HCT116 (cell line): Measurements from ENCODE around the gene CHST4. TPM values are rescaled to one million over a fixed set of nuclear protein-coding genes. Genes with fewer than 3 reads are reported as not detected.

Experiments
- ATAC-seq: fragments of 200-7000 bp; cut with Tn5 transposase; 2 replicates; pipeline ENCODE4 v1.9.1; 2020; ENCODE audit warnings: mild to moderate bottlenecking, moderate library complexity
- BruUV-seq: library from RNA; stranded (reverse); fragments of 400-500 nt; replicated peaks from 2 replicates; lab custom pipeline; 2021; lab: Mats Ljungman, UMichigan
- CTCF ChIA-PET: fragments of 300-600 bp; sonication (Branson Sonifier 250); formaldehyde crosslinking; loops from one replicate; lab custom pipeline; 2021; ENCODE audit warnings: antibody characterized with exemption; lab: Charles Lee
- POLR2A ChIA-PET: fragments of 300-600, 350-600 bp; sonication (Branson Sonifier 250); formaldehyde crosslinking; loops from one replicate; lab custom pipeline; 2021; ENCODE audit warnings: antibody characterized with exemption; lab: Charles Lee
- RAD21 ChIA-PET, 2 experiments: fragments of 300-600 bp; sonication (Branson Sonifier 250); formaldehyde crosslinking; loops; one replicate each; lab custom pipeline; 2023; ENCODE audit warnings: low total read pairs in 2 of 2; ENCODE audit not compliant: uncharacterized antibody in 2 of 2, unreplicated experiment in 2 of 2, low non-redundant PET in 1 of 2; lab: Charles Lee
- DNase-seq: peaks from one replicate; pipeline ENCODE4 v3.0.0-alpha.2; 2010; ENCODE audit warnings: low read depth, low spot score
- H2AFZ ChIP-seq: fragments of 200-600 bp; shearing (Covaris generic), sonication (generic); 2 replicates; pipeline ENCODE4 v1.6.1; 2017; ENCODE audit warnings: low read depth, mixed run types, mixed read lengths, antibody characterized with exemption, low read length; ENCODE audit not compliant: poor library complexity, severe bottlenecking
- H3K27ac ChIP-seq: 2 replicates; pipeline ENCODE4 v1.5.1; 2012; ENCODE audit warnings: low read depth, low read length
- H3K27me3 ChIP-seq: fragments of 200-600 bp; sonication (generic); 2 replicates; pipeline ENCODE4 v1.6.1; 2016; ENCODE audit warnings: mixed run types, low read length, mixed read lengths; ENCODE audit not compliant: insufficient read depth
- H3K36me3 ChIP-seq, 2 experiments: fragments of 200-500 bp in 1 of 2; fragments of 200-600 bp in 1 of 2; sonication (Bioruptor generic) in 1 of 2; sonication (generic) in 1 of 2; 2 replicates each; pipeline versions ENCODE4 v1.5.1 to v1.6.1; 2014 to 2016; ENCODE audit warnings: low read length in 2 of 2, inconsistent platforms in 1 of 2, mixed read lengths in 1 of 2, mixed run types in 1 of 2; ENCODE audit not compliant: insufficient read depth in 2 of 2, control insufficient read depth in 1 of 2
- H3K4me1 ChIP-seq, 2 experiments: fragments of 200-600 bp in 1 of 2; sonication (generic) in 1 of 2; 2 replicates each; pipeline versions ENCODE4 v1.5.1 to v1.6.1; 2012 to 2017; ENCODE audit warnings: low read length in 2 of 2, inconsistent platforms in 1 of 2, mild to moderate bottlenecking in 1 of 2, mixed read lengths in 1 of 2, mixed run types in 1 of 2, moderate library complexity in 1 of 2; ENCODE audit not compliant: insufficient read depth in 2 of 2, control insufficient read depth in 1 of 2
- H3K4me2 ChIP-seq: fragments of 200-600 bp; sonication (generic); 2 replicates; pipeline ENCODE4 v1.6.1; 2017; ENCODE audit warnings: mixed run types, low read length, mixed read lengths
- H3K4me3 ChIP-seq, 2 experiments: fragments of 200-600 bp in 1 of 2; sonication (generic) in 1 of 2; replicated peaks in 1 of 2; 2 replicates each; pipeline ENCODE4 v1.5.1; 2011 to 2016; ENCODE audit warnings: low read length in 2 of 2, control low read depth in 1 of 2, low read depth in 1 of 2, mild to moderate bottlenecking in 1 of 2, mixed read lengths in 1 of 2, mixed run types in 1 of 2
- H3K79me2 ChIP-seq: fragments of 200-600 bp; sonication (generic); 2 replicates; pipeline ENCODE4 v1.6.1; 2017; ENCODE audit warnings: mild to moderate bottlenecking, mixed run types, low read length, moderate library complexity, mixed read lengths; ENCODE audit not compliant: insufficient read depth
- H3K9ac ChIP-seq: fragments of 200-600 bp; sonication (generic); 2 replicates; pipeline ENCODE4 v1.6.1; 2016; ENCODE audit warnings: low read length, mixed read lengths
- H3K9me2 ChIP-seq: fragments of 200-600 bp; sonication (generic), shearing (Covaris generic); 2 replicates; pipeline ENCODE4 v1.6.1; 2017; ENCODE audit warnings: mixed run types, mild to moderate bottlenecking, moderate library complexity; ENCODE audit not compliant: insufficient read depth
- H3K9me3 ChIP-seq, 2 experiments: fragments of 200-500 bp in 1 of 2; fragments of 200-600 bp in 1 of 2; sonication (Bioruptor generic) in 1 of 2; sonication (generic) in 1 of 2; 2 replicates each; pipeline ENCODE4 v1.6.1; 2014 to 2017; ENCODE audit warnings: low read length in 2 of 2, mixed read lengths in 2 of 2, inconsistent platforms in 1 of 2, low read depth in 1 of 2, mild to moderate bottlenecking in 1 of 2, mixed run types in 1 of 2, moderate library complexity in 1 of 2; ENCODE audit not compliant: control insufficient read depth in 1 of 2, insufficient read depth in 1 of 2
- H4K20me1 ChIP-seq: fragments of 200-600 bp; sonication (generic), shearing (Covaris generic); 2 replicates; pipeline ENCODE4 v1.6.1; 2017; ENCODE audit warnings: mixed run types, mild to moderate bottlenecking, moderate library complexity; ENCODE audit not compliant: insufficient read depth
- CBX3 ChIP-seq: IDR thresholded peaks from 2 replicates; pipeline ENCODE4 v1.6.1; 2012; ENCODE audit warnings: low read depth
- CEBPB ChIP-seq: IDR thresholded peaks from 2 replicates; pipeline ENCODE4 v1.6.1; 2012; ENCODE audit warnings: low read depth
- ELF1 ChIP-seq: IDR thresholded peaks from 2 replicates; pipeline ENCODE4 v1.6.1; 2012; ENCODE audit warnings: low read depth, borderline replicate concordance
- EZH2 ChIP-seq: fragments of 200-600 bp; sonication (generic); IDR thresholded peaks from 2 replicates; pipeline ENCODE4 v1.6.1; 2017; ENCODE audit warnings: antibody characterized with exemption, mixed run types
- EZH2phosphoT487 ChIP-seq: fragments of 200-600 bp; IDR thresholded peaks from 2 replicates; pipeline ENCODE4 v1.6.1; 2018; ENCODE audit warnings: antibody characterized with exemption, borderline replicate concordance
- FOSL1 ChIP-seq: IDR thresholded peaks from 2 replicates; pipeline ENCODE4 v1.6.1; 2012; ENCODE audit warnings: low read depth
- JUND ChIP-seq: IDR thresholded peaks from 2 replicates; pipeline ENCODE4 v1.6.1; 2012
- POLR2A ChIP-seq: IDR thresholded peaks from 2 replicates; pipeline ENCODE4 v1.7.0; 2011; ENCODE audit warnings: borderline replicate concordance; ENCODE audit not compliant: insufficient read depth, insufficient read length; ENCODE audit errors: extremely low read depth
- POLR2AphosphoS5 ChIP-seq: IDR thresholded peaks from 2 replicates; pipeline ENCODE4 v1.6.1; 2011; ENCODE audit warnings: mild to moderate bottlenecking, low read depth, low read length, moderate library complexity
- RAD21 ChIP-seq: IDR thresholded peaks from 2 replicates; pipeline ENCODE4 v1.6.1; 2012; ENCODE audit warnings: low read depth, mild to moderate bottlenecking
- SRF ChIP-seq: IDR thresholded peaks from 2 replicates; pipeline ENCODE4 v1.6.1; 2012; ENCODE audit warnings: low read depth
- TCF7L2 ChIP-seq: IDR thresholded peaks from 2 replicates; pipeline ENCODE4 v1.7.0; 2011; ENCODE audit warnings: borderline replicate concordance, inconsistent platforms; ENCODE audit not compliant: insufficient read depth, insufficient read length; ENCODE audit errors: extremely low read depth
- YY1 ChIP-seq: IDR thresholded peaks from 2 replicates; pipeline ENCODE4 v1.6.1; 2011; ENCODE audit warnings: low read length, low read depth, moderate library complexity, mild to moderate bottlenecking; ENCODE audit not compliant: insufficient replicate concordance; ENCODE audit errors: extremely low read depth
- ZFX ChIP-seq: fragments of 450-650 bp; IDR thresholded peaks from 2 replicates; pipeline ENCODE4 v1.6.1; 2017
- intact Hi-C: fragments of 100-400 bp; cut with micrococcal nuclease; formaldehyde crosslinking; loops from 2 replicates; pipeline ENCODE4 v1.10.0; 2022
- total RNA-seq: library from RNA; stranded (reverse); gene quantifications from one replicate; pipeline ENCODE4 v1.2.1, GENCODE V29; 2021; ENCODE audit not compliant: unreplicated experiment
- TF ChIP-seq, protein P1 (sequence below): IDR thresholded peaks from 2 replicates; pipeline ENCODE4 v1.6.1; 2011; ENCODE audit warnings: mild to moderate bottlenecking, low read length, moderate library complexity; ENCODE audit not compliant: insufficient replicate concordance; ENCODE audit errors: extremely low read depth
- TF ChIP-seq, protein P2 (sequence below): IDR thresholded peaks from 2 replicates; pipeline ENCODE4 v1.6.1; 2012; ENCODE audit warnings: low read depth

Gene CHST4
- total RNA-seq, 1 experiment from 2014 or later, result 0.59 TPM

GRCh38 chr16:71570144-71570543, 43.9 kb downstream of the CHST4 start:
- Histone ChIP-seq H3K27ac (no peak overlapping the region), H3K27me3 (no peaks in the 10 kb centered on the region), H3K4me2 (no peak overlapping the region), H3K9ac (no peak overlapping the region), H3K9me2 (no peaks in the 10 kb centered on the region), H2AFZ (no peak overlapping the region), H3K36me3 (no peaks in the 10 kb centered on the region), H4K20me1 (no peaks in the 10 kb centered on the region), H3K9me3 (no peaks in the 10 kb centered on the region), H3K4me3 (no peak overlapping the region), H3K79me2 (no peaks in the 10 kb centered on the region), H3K4me1 (peaks cover 8 to 9% of the 10 kb centered on the region in 2 experiments; a peak in 3 of 4 replicates)
- DNase-seq (no peak), ATAC-seq (no peak)
- BruUV-seq, result no TSS peak
- ChIA-PET RAD21 (no interaction called here), CTCF (no interaction called here), POLR2A (no interaction called here)
- TF ChIP-seq, protein P1, sequence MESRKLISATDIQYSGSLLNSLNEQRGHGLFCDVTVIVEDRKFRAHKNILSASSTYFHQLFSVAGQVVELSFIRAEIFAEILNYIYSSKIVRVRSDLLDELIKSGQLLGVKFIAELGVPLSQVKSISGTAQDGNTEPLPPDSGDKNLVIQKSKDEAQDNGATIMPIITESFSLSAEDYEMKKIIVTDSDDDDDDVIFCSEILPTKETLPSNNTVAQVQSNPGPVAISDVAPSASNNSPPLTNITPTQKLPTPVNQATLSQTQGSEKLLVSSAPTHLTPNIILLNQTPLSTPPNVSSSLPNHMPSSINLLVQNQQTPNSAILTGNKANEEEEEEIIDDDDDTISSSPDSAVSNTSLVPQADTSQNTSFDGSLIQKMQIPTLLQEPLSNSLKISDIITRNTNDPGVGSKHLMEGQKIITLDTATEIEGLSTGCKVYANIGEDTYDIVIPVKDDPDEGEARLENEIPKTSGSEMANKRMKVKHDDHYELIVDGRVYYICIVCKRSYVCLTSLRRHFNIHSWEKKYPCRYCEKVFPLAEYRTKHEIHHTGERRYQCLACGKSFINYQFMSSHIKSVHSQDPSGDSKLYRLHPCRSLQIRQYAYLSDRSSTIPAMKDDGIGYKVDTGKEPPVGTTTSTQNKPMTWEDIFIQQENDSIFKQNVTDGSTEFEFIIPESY, result no peak
- TF ChIP-seq FOSL1 (no peak), CBX3 (no peak), POLR2AphosphoS5 (no peak)
- intact Hi-C loops, result no loop called here

- ChIA-PET RAD21 (no interaction called here), CTCF (interaction anchor here (1.0 kb wide), 1 partner anchor 8 kb away, joined by 3 read pairs; no protein-coding TSS in a partner anchor), POLR2A (no interaction called here)
- no peak overlapping the region for H3K9ac ChIP-seq
- H2AFZ ChIP-seq, result no peak overlapping the region
- H3K27me3 ChIP-seq, result peaks cover 4% of the 10 kb centered on the region; the same call in 1 of the 2 replicates
- no peaks in the 10 kb centered on the region for H3K4me1 ChIP-seq
- H3K36me3 ChIP-seq, result no peaks in the 10 kb centered on the region
- DNase-seq, result no peak
- H3K4me3 ChIP-seq, result no peak overlapping the region
- no peak overlapping the region for H3K4me2 ChIP-seq
- ATAC-seq, result no peak
- no peak overlapping the region for H3K27ac ChIP-seq
- H3K9me2 ChIP-seq, result no peaks in the 10 kb centered on the region
- no peaks in the 10 kb centered on the region for H3K9me3 ChIP-seq
- no peaks in the 10 kb centered on the region for H4K20me1 ChIP-seq
- H3K79me2 ChIP-seq, result no peaks in the 10 kb centered on the region
- no TSS peak for BruUV-seq
- intact Hi-C loops, result no loop called here
- TF ChIP-seq ZFX (no peak), YY1 (no peak), EZH2 (no peak), EZH2phosphoT487 (no peak), SRF (no peak), POLR2A (no peak), CBX3 (no peak), CEBPB (no peak), RAD21 (no peak), JUND (no peak), FOSL1 (no peak), TCF7L2 (no peak), ELF1 (no peak)
- TF ChIP-seq, protein P2, sequence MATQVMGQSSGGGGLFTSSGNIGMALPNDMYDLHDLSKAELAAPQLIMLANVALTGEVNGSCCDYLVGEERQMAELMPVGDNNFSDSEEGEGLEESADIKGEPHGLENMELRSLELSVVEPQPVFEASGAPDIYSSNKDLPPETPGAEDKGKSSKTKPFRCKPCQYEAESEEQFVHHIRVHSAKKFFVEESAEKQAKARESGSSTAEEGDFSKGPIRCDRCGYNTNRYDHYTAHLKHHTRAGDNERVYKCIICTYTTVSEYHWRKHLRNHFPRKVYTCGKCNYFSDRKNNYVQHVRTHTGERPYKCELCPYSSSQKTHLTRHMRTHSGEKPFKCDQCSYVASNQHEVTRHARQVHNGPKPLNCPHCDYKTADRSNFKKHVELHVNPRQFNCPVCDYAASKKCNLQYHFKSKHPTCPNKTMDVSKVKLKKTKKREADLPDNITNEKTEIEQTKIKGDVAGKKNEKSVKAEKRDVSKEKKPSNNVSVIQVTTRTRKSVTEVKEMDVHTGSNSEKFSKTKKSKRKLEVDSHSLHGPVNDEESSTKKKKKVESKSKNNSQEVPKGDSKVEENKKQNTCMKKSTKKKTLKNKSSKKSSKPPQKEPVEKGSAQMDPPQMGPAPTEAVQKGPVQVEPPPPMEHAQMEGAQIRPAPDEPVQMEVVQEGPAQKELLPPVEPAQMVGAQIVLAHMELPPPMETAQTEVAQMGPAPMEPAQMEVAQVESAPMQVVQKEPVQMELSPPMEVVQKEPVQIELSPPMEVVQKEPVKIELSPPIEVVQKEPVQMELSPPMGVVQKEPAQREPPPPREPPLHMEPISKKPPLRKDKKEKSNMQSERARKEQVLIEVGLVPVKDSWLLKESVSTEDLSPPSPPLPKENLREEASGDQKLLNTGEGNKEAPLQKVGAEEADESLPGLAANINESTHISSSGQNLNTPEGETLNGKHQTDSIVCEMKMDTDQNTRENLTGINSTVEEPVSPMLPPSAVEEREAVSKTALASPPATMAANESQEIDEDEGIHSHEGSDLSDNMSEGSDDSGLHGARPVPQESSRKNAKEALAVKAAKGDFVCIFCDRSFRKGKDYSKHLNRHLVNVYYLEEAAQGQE, result no peak
These were observed 46.4 kb downstream of the CHST4 start for GRCh38 chr16:71572497-71573116.
